ENCODE data around the gene IFNL2. TPM values are rescaled to one million over a fixed set of nuclear protein-coding genes. Genes with fewer than 3 reads are reported as not detected.

IFNL2 gene
- total and polyA plus RNA-seq, 2 of the 4 experiments (the other 2 are of a cell fraction) = not detected

DNA sequence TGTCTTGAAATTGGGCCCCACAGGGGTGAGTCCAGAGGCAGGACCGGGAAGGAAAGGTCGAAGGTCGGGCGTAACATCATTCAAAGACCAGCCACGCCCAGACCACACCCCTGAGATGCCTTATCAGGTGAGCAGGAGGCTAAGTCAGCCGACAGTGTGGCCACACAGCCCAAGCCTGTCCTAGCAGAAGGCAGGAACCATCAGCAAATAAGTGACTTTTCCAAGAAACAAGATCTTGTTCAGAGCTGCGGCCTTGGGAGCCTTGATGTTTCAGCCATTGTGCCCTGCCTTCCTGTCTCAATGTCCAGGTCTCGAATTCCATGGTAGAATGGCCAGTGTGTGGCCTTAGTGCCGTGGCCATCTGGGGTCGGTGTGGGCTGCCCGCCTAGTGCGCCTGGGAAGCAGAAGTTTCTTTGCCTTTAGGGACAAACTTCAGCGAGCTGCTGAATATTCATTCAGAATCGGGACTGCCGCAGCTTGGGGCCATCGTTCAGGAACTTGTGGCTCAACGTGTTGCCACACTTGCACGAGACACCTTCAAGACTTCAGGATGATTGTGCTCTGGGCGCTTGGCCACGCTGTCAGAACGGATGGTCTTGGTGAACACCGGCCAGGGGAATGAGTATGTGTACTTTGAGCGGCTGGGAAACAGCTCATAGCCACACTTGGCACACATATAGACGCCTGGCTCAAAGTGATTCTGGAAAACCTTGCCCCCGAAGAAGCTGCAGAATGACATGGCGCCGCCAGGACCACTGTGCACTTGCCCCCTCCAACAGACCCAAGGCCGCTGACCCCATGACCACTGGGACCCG is 13.5 kb upstream of the IFNL2 start:
- no peak overlapping the region for H2AK9ac ChIP-seq (replicated peaks; ENCODE audit: low read depth, low read length, poor library complexity)
- in situ Hi-C loops (cut with MboI; ENCODE audit: low sequenced_read_pairs) (no loop called here), intact Hi-C loops (cut with micrococcal nuclease) (no loop called here), dilution Hi-C loops (cut with HindIII; ENCODE audit: low sequenced_read_pairs, unreplicated experiment) (no loop called here)
- no peaks in the 10 kb centered on the region for H3K36me3 ChIP-seq (ENCODE audit: control insufficient read depth, insufficient read depth, low read length)
- H3K27me3 ChIP-seq (ENCODE audit: control insufficient read depth, insufficient read depth, low read length) = peaks cover 36% of the 10 kb centered on the region
- H3K4me1 ChIP-seq (ENCODE audit: control insufficient read depth, insufficient read depth, low read length) = no peaks in the 10 kb centered on the region
- H2BK20ac ChIP-seq (ENCODE audit: low read depth, low read length) = no peak overlapping the region
- BruUV-seq (replicated peaks) = no TSS peak
- no peak overlapping the region for H3K9ac ChIP-seq (ENCODE audit: low read depth, low read length)
- ChIA-PET POLR2A (ENCODE audit: unreplicated experiment) (no interaction called here), CTCF (no interaction called here)
- no peak for DNase-seq
- TF ChIP-seq RCOR1 (IDR thresholded peaks at IDR 0.05; ENCODE audit: insufficient replicate concordance, low read length) (no peak), MXI1 (IDR thresholded peaks at IDR 0.05; ENCODE audit: borderline replicate concordance, low read depth, low read length) (no peak), BHLHE40 (IDR thresholded peaks at IDR 0.05; ENCODE audit: low read depth, low read length) (no peak), MAFK (IDR thresholded peaks at IDR 0.05; ENCODE audit: low read depth, low read length) (no peak), SMC3 (IDR thresholded peaks at IDR 0.05; ENCODE audit: low read depth, low read length) (no peak), FOS (IDR thresholded peaks at IDR 0.05; ENCODE audit: low read depth, low read length) (no peak), NFE2L2 (IDR thresholded peaks at IDR 0.05; ENCODE audit: low read depth, low read length) (no peak), RAD21 (IDR thresholded peaks at IDR 0.05; ENCODE audit: low read length) (no peak), CEBPB (IDR thresholded peaks at IDR 0.05; ENCODE audit: low read depth, low read length) (no peak)
- TF ChIP-seq, protein P1, sequence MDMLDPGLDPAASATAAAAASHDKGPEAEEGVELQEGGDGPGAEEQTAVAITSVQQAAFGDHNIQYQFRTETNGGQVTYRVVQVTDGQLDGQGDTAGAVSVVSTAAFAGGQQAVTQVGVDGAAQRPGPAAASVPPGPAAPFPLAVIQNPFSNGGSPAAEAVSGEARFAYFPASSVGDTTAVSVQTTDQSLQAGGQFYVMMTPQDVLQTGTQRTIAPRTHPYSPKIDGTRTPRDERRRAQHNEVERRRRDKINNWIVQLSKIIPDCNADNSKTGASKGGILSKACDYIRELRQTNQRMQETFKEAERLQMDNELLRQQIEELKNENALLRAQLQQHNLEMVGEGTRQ (IDR thresholded peaks at IDR 0.05; ENCODE audit: low read depth, low read length) = no peak
- TF ChIP-seq, protein P2, sequence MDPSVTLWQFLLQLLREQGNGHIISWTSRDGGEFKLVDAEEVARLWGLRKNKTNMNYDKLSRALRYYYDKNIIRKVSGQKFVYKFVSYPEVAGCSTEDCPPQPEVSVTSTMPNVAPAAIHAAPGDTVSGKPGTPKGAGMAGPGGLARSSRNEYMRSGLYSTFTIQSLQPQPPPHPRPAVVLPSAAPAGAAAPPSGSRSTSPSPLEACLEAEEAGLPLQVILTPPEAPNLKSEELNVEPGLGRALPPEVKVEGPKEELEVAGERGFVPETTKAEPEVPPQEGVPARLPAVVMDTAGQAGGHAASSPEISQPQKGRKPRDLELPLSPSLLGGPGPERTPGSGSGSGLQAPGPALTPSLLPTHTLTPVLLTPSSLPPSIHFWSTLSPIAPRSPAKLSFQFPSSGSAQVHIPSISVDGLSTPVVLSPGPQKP (IDR thresholded peaks at IDR 0.05; ENCODE audit: borderline replicate concordance, low read depth, low read length) = no peak
- TF ChIP-seq, protein P3, sequence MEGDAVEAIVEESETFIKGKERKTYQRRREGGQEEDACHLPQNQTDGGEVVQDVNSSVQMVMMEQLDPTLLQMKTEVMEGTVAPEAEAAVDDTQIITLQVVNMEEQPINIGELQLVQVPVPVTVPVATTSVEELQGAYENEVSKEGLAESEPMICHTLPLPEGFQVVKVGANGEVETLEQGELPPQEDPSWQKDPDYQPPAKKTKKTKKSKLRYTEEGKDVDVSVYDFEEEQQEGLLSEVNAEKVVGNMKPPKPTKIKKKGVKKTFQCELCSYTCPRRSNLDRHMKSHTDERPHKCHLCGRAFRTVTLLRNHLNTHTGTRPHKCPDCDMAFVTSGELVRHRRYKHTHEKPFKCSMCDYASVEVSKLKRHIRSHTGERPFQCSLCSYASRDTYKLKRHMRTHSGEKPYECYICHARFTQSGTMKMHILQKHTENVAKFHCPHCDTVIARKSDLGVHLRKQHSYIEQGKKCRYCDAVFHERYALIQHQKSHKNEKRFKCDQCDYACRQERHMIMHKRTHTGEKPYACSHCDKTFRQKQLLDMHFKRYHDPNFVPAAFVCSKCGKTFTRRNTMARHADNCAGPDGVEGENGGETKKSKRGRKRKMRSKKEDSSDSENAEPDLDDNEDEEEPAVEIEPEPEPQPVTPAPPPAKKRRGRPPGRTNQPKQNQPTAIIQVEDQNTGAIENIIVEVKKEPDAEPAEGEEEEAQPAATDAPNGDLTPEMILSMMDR (conservative IDR thresholded peaks at IDR 0.05; ENCODE audit: low read depth, low read length) = no peak
- H3K9me1 ChIP-seq (ENCODE audit: insufficient read depth, low read length) = no peaks in the 10 kb centered on the region
- no peak overlapping the region for H4K8ac ChIP-seq (ENCODE audit: low read depth in 2 of 2, low read length in 2 of 2)
- H4K91ac ChIP-seq (ENCODE audit: insufficient read depth, low read depth, low read length) = no peak overlapping the region
- H2BK15ac ChIP-seq (ENCODE audit: low read depth, low read length) = no peak overlapping the region
- no peak overlapping the region for H2BK5ac ChIP-seq (ENCODE audit: low read depth, low read length, poor library complexity, severe bottlenecking)
- H2BK120ac ChIP-seq (ENCODE audit: low read depth, low read length) = no peak overlapping the region
- no peak overlapping the region for H3K18ac ChIP-seq (ENCODE audit: low read depth, low read length)
- H3K14ac ChIP-seq (replicated peaks; ENCODE audit: low read depth, low read length) = no peak overlapping the region
- H3K56ac ChIP-seq (ENCODE audit: extremely low read depth, insufficient read depth, low read length) = no peak overlapping the region
- H4K20me1 ChIP-seq (ENCODE audit: insufficient read depth, low read length) = no peaks in the 10 kb centered on the region
- H4K5ac ChIP-seq (ENCODE audit: low read depth, low read length) = no peak overlapping the region
- ATAC-seq (ENCODE audit: low read depth) = no peak
- no peaks in the 10 kb centered on the region for H3K9me3 ChIP-seq (ENCODE audit: control insufficient read depth, insufficient read depth, low read length)
- H3K4me3 ChIP-seq (ENCODE audit: insufficient read depth, low read depth, low read length) = no peak overlapping the region
- peak overlapping the region; percentile 51 for H2AFZ ChIP-seq (replicated peaks; ENCODE audit: low read length, poor library complexity)
- no peak overlapping the region for H3K4me2 ChIP-seq (ENCODE audit: low read depth, low read length)
- no peak overlapping the region for H3K27ac ChIP-seq (ENCODE audit: insufficient read depth, low read length)
- no peak overlapping the region for H3K23ac ChIP-seq (ENCODE audit: low read depth, low read length)
- 76% methylated on average over 20 of the region's 29 CpGs; no CpG with 5 or more reads in 1 of the 2 experiments for WGBS, 2 experiments (ENCODE audit: extremely low coverage in 2 of 2, insufficient read length in 1 of 2)
- H3K4ac ChIP-seq (ENCODE audit: low read depth, low read length) = no peak overlapping the region
- H2AK5ac ChIP-seq (ENCODE audit: low read depth, low read length) = no peak overlapping the region
- H3K79me1 ChIP-seq (ENCODE audit: low read depth in 1 of 2, low read length in 2 of 2) = no peaks in the 10 kb centered on the region
